COLO829 (cell line): ENCODE data around the gene NADK.
"Not testable (repeated sequence)": the region's sequence is repeated elsewhere in the genome, so short reads cannot be mapped to it uniquely, and the experiment has no call there.

Experiments used
- DNase-seq: peaks from one replicate; pipeline ENCODE4 v3.0.0; 2012; ENCODE audit warnings: low spot score

NADK gene

GRCh38 chr1:1746566-1746909 is 31.7 kb downstream of the NADK start:
- DNase-seq = not testable (repeated sequence)

GRCh38 chr1:1745651-1746565 is 32.4 kb downstream of the NADK start:
- not testable (repeated sequence) for DNase-seq

GRCh38 chr1:1742529-1742928 is 35.7 kb downstream of the NADK start:
- not testable (repeated sequence) for DNase-seq

GRCh38 chr1:1741013-1741412 is 37.3 kb downstream of the NADK start:
- peak; percentile 73 for DNase-seq

- not testable (repeated sequence) for DNase-seq
Measured at GRCh38 chr1:1738799-1739337, 39.4 kb downstream of the NADK start.

- not testable (repeated sequence) for DNase-seq
Measured at GRCh38 chr1:1737675-1738590, 40.3 kb downstream of the NADK start.

GRCh38 chr1:1732381-1732780 is 45.9 kb downstream of the NADK start:
- DNase-seq = no peak

- DNase-seq = no peak
Measured at GRCh38 chr1:1730870-1731269, 47.4 kb downstream of the NADK start.

- DNase-seq = not testable (repeated sequence)
Measured at GRCh38 chr1:1730230-1730629, 48.0 kb downstream of the NADK start.

- not testable (repeated sequence) for DNase-seq
Measured at GRCh38 chr1:1729116-1729816, 49.0 kb downstream of the NADK start.

GRCh38 chr1:1728308-1729005 is 49.8 kb downstream of the NADK start:
- DNase-seq = not testable (repeated sequence)

- DNase-seq = not testable (repeated sequence)
Measured at GRCh38 chr1:1727131-1727651, 51.1 kb downstream of the NADK start.

- not testable (repeated sequence) for DNase-seq
Measured at GRCh38 chr1:1726088-1726487, 52.2 kb downstream of the NADK start.

- DNase-seq = peak; percentile 89
Measured at GRCh38 chr1:1724035-1724864, 54.0 kb downstream of the NADK start, which contains the start of gene CDK11A. TSS of gene CDK11A (minus strand) at chr1:1724357. CDS start at chr1:1722818, 1,539 bp downstream.

GRCh38 chr1:1721201-1721600 is 57.1 kb downstream of the NADK start:
- no peak for DNase-seq

GRCh38 chr1:1715109-1715883 is 63.0 kb downstream of the NADK start:
- not testable (repeated sequence) for DNase-seq

GRCh38 chr1:1707897-1708296 is 70.4 kb downstream of the NADK start:
- not testable (repeated sequence) for DNase-seq

GRCh38 chr1:1707241-1707640 is 71.0 kb downstream of the NADK start:
- not testable (repeated sequence) for DNase-seq

- DNase-seq = not testable (repeated sequence)
Measured at GRCh38 chr1:1705623-1706022, 72.6 kb downstream of the NADK start.
